H7 (cell line): Measurements from ENCODE around the gene OR56A4. TPM values are rescaled to one million over a fixed set of nuclear protein-coding genes. Genes with fewer than 3 reads are reported as not detected.

Source experiments
- DNase-seq: peaks from one replicate; pipeline ENCODE4 v3.0.0; 2012
- H3K27me3 ChIP-seq: 2 replicates; pipeline ENCODE4 v1.6.0; 2011; ENCODE audit warnings: mild to moderate bottlenecking, low read length; ENCODE audit not compliant: control insufficient read depth, insufficient read depth
- H3K36me3 ChIP-seq: replicated peaks from 2 replicates; pipeline ENCODE4 v1.5.1; 2011; ENCODE audit warnings: low read length; ENCODE audit not compliant: control insufficient read depth, insufficient read depth
- H3K4me3 ChIP-seq: 2 replicates; pipeline ENCODE4 v1.5.1; 2011; ENCODE audit warnings: low read depth, mild to moderate bottlenecking, control low read depth, low read length, moderate library complexity; ENCODE audit not compliant: insufficient read depth
- total RNA-seq: library from RNA; depleted of rRNA; stranded (reverse); fragments of >200 nt; shearing (Covaris generic); gene quantifications from 2 replicates; pipeline ENCODE4 v1.2.3, GENCODE V29; 2014; rRNA removed

Gene OR56A4, protein sequence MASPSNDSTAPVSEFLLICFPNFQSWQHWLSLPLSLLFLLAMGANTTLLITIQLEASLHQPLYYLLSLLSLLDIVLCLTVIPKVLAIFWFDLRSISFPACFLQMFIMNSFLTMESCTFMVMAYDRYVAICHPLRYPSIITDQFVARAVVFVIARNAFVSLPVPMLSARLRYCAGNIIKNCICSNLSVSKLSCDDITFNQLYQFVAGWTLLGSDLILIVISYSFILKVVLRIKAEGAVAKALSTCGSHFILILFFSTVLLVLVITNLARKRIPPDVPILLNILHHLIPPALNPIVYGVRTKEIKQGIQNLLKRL
- total RNA-seq: not detected in 2 replicates

DNA sequence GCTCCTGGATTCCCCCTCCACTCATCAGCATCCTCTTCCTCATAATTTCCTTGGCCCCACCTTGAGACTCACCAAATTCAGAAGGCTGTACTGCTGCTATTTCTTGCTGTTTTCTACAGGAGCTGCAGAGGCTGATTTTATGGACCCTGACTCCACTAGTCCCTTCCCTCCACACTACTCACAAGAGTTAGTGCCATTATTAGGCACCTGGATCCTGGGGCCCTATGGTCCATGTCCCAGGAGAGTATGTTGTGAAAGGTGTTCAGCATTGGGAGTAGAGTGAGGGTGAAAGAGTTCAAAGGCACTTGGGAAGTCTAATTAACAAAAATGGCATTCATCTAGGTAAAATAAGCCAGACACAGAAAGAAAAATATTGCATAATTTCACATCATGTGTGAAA, at the start of gene OR56A4:
Gene OR56A4, minus strand, starts transcription at position 101 of the 400 bp plus-strand sequence. CDS start 3,954 bp downstream, outside the sequence.
- Histone ChIP-seq H3K27me3 (no peaks in the 10 kb centered on the region), H3K36me3 (no peaks in the 10 kb centered on the region)
- no peak for DNase-seq

GRCh38 chr11:6055569-6055968, 48.8 kb upstream of the OR56A4 start:
- DNase-seq: no peak
- Histone ChIP-seq H3K4me3 (no peak overlapping the region), H3K36me3 (no peaks in the 10 kb centered on the region), H3K27me3 (no peaks in the 10 kb centered on the region)

More for the DNA sequence above, at the start of gene OR56A4:
- no peak within 1 kb of the TSS for H3K4me3 ChIP-seq

DNA sequence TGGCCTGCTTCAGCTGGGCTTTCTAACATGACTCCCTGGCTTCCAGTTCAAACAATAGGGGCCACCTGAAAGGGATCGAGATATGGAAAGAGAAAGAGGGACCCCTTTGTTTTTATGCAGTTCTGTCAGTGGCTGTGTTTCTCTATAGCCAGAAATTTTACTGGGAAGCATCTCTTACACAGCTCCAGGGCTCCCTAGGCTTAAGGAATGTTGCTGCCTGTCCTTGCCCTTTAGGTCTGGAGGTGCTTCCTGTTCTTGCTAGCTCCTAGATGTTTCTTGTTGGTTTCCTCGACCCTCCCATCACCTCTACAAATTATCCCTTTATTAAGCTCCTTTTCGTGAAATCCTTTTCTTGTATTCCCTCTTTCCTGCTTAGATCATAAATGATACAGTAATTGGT, 45.6 kb upstream of the OR56A4 start:
- Histone ChIP-seq H3K36me3 (no peaks in the 10 kb centered on the region), H3K4me3 (no peak overlapping the region), H3K27me3 (no peaks in the 10 kb centered on the region)
- DNase-seq: no peak

DNA sequence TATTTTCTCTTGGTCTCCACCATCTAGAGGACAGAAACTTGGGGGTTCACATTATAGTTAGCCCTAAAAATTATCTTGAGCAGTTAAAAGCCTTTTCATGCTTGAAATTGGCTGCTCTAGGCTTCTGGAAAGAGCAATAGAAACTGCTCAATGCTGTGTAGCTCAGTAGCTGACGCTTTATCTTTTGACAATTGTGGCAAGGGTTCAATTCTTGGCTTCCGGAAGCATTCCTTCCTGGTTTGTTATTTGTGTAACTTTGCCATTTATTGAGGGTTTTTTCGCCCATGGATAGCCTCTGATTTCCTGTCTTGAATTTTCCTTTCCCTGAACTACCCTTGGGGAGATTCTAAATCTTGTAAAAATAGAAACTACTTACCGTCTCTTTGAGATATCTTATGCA, 34.1 kb upstream of the OR56A4 start:
- Histone ChIP-seq H3K27me3 (no peaks in the 10 kb centered on the region), H3K4me3 (no peak overlapping the region), H3K36me3 (no peaks in the 10 kb centered on the region)
- no peak for DNase-seq

- DNase-seq: no peak
- Histone ChIP-seq H3K36me3 (no peaks in the 10 kb centered on the region), H3K4me3 (no peak within 1 kb of the TSS), H3K27me3 (no peaks in the 10 kb centered on the region)
Measured at GRCh38 chr11:6030708-6031405, 24.1 kb upstream of the OR56A4 start, which contains the start of gene OR56A1. Gene OR56A1 (minus strand): TSS chr11:6030758. CDS start chr11:6027692, 3,066 bp downstream.

GRCh38 chr11:6027501-6027900, 20.8 kb upstream of the OR56A4 start:
- Histone ChIP-seq H3K4me3 (no peak overlapping the region), H3K27me3 (no peaks in the 10 kb centered on the region), H3K36me3 (no peaks in the 10 kb centered on the region)
- no peak for DNase-seq

DNA sequence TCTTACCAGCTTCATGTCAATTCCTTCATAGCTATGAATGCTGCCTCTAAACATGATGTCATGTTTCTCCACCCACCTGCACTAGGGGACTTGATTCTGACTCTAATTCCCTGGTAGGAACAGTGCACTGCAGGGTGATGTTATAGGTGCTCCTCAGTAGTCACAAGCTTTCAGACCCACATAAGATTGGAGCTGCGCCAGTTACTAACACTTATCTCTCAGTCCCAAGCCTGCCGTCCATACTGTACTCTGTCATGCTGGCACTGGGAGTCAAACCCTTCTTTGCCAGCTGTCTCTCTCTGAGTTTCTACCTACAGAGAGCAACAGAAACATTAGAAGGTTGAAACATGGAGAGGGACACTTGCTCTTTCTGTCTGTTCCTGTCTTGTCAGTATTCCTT, 18.3 kb upstream of the OR56A4 start:
- H3K4me3 ChIP-seq: no peak overlapping the region
- H3K27me3 ChIP-seq: no peaks in the 10 kb centered on the region
- DNase-seq: no peak
- no peaks in the 10 kb centered on the region for H3K36me3 ChIP-seq

DNA sequence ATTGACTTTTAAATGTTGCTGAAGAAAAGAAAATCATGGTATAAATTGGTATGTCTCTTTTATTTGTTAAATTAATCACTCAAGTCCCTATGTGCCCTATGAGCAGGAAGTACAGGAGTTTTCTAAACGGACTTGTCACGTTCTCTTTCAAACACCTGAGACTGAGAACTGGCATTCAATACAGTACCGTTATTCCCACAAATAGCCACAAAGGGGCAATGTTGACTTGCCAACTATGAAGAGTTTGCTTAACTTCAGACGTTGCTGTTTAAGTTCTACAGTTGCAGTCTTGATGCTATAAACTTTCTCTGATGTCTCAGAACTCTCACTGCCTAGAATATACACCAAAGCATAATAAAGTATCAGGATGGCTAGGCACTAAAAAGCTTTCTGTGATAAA, 16.2 kb upstream of the OR56A4 start:
- H3K27me3 ChIP-seq: no peaks in the 10 kb centered on the region
- H3K4me3 ChIP-seq: no peak overlapping the region
- H3K36me3 ChIP-seq: no peaks in the 10 kb centered on the region
- peak; percentile 37 for DNase-seq

DNA sequence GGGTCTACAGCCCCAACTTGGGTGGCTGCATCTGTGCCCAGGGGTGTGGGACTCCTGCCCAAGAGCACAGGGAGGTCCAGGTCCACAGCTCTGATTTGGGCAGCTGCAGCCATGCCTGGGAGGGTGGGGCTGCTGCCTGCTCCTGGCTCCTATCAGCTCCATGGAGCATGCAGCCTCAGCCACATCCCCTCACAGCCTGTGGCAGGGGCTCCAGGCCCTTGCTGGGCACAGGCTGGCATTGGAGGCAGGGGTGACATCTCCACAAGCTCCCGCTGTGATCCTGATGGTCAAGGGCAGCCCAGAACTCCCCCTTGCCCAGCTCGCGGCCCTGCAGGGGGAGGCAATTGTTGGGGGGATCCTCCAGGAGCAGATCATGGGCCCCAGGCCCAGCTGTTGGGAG, 6.3 kb upstream of the OR56A4 start:
- no peak for DNase-seq
- Histone ChIP-seq H3K4me3 (no peak overlapping the region), H3K36me3 (no peaks in the 10 kb centered on the region), H3K27me3 (no peaks in the 10 kb centered on the region)

DNA sequence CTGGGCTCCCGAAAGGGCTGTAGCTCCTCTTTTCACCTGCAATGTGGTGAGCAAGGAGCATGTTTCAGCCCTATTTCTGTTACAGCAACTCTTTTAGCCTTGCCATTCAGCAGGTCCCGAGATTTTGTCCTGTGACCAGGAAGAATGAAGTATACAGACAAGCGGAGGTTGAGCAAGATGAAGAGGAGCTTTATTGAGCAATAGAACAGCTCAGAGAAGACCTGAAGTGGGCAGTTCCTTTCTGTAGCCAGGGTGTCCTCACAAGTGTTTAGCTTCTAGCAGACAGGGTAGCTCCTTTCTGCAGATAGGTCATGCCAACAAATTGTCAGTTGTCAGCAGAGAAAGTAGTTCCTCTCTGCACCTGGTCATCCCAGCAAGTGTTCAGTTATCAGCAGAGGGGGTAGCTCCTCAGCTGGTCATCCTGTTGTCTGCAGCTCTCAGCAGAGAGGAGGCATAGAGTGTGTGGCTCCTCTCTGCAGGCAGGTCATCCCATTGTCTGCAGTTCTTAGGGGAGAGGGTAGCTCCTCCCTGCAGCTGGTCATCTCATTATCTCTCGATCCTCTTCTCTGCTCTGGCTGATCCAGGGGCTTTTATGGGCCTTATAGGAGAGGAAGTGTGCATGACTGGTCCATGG, 5.4 kb upstream of the OR56A4 start:
- DNase-seq: no peak
- Histone ChIP-seq H3K4me3 (no peak overlapping the region), H3K36me3 (no peaks in the 10 kb centered on the region), H3K27me3 (no peaks in the 10 kb centered on the region)

- DNase-seq: no peak
- H3K4me3 ChIP-seq: no peak overlapping the region
- H3K36me3 ChIP-seq: no peaks in the 10 kb centered on the region
- no peaks in the 10 kb centered on the region for H3K27me3 ChIP-seq
Measured at GRCh38 chr11:6006395-6006794, 351 bp downstream of the OR56A4 start.

- Histone ChIP-seq H3K27me3 (no peaks in the 10 kb centered on the region), H3K36me3 (no peaks in the 10 kb centered on the region), H3K4me3 (no peak overlapping the region)
- DNase-seq: no peak
Measured at GRCh38 chr11:6002202-6002699, 4.5 kb downstream of the OR56A4 start.

- no peak for DNase-seq
- Histone ChIP-seq H3K27me3 (no peaks in the 10 kb centered on the region), H3K36me3 (no peaks in the 10 kb centered on the region), H3K4me3 (no peak overlapping the region)
Measured at GRCh38 chr11:5994791-5995190, 12.0 kb downstream of the OR56A4 start.

GRCh38 chr11:5992604-5993251, 14.0 kb downstream of the OR56A4 start:
- Histone ChIP-seq H3K36me3 (no peaks in the 10 kb centered on the region), H3K27me3 (no peaks in the 10 kb centered on the region), H3K4me3 (no peak overlapping the region)
- DNase-seq: peak; percentile 67
